Natural killer cell treated with Interleukin-12 subunit alpha and Interleukin-12 subunit beta and Interleukin-15 and Interleukin-18, amount 100 ng/mL, for 72 hours (primary cell): ENCODE data around the gene SNX21. TPM values are rescaled to one million over a fixed set of nuclear protein-coding genes. Genes with fewer than 3 reads are reported as not detected.

ENCODE experiments used
- ATAC-seq, 2 donors: fragments of 150-1000 bp; cut with Tn5 transposase in 1 of 2; sonication (Bioruptor Pico), chemical (Tn5 transposase) in 1 of 2; 2 replicates each; pipeline ENCODE4 v1.10.0; 2021
- DNase-seq: peaks from one replicate; pipeline ENCODE4 v3.0.0; 2022; ENCODE audit warnings: low spot score
- H3K27ac Mint-ChIP-seq, 2 donors: 1 replicate in 1 of 2; 2 replicates in 1 of 2; pipeline ENCODE4 v1.8.0; 2022; ENCODE audit warnings: mixed read lengths in 2 of 2, mild to moderate bottlenecking in 1 of 2, moderate library complexity in 1 of 2
- H3K27me3 Mint-ChIP-seq, 2 donors: 1 replicate in 1 of 2; 2 replicates in 1 of 2; pipeline ENCODE4 v1.8.0; 2022; ENCODE audit warnings: mixed read lengths in 2 of 2
- H3K36me3 Mint-ChIP-seq: one replicate; pipeline ENCODE4 v1.8.0; 2022; ENCODE audit warnings: mixed read lengths
- H3K4me1 Mint-ChIP-seq, 2 donors: 1 replicate in 1 of 2; 2 replicates in 1 of 2; pipeline ENCODE4 v1.8.0; 2022; ENCODE audit warnings: low read depth in 2 of 2, mixed read lengths in 2 of 2, mild to moderate bottlenecking in 1 of 2
- H3K4me3 Mint-ChIP-seq: one replicate; pipeline ENCODE4 v1.8.0; 2022; ENCODE audit warnings: mixed read lengths
- H3K9me3 Mint-ChIP-seq: 2 replicates; pipeline ENCODE4 v1.8.0; 2022; ENCODE audit warnings: mixed read lengths
- total RNA-seq, 2 donors: library from RNA; stranded (reverse); gene quantifications; one replicate each; pipeline ENCODE4 v1.2.3, GENCODE V29; 2022

SNX21 gene
- total RNA-seq, 2 donors from 2014 or later, result 1.5 to 2.2 TPM

GRCh38 chr20:45848969-45849582, 15.5 kb downstream of the SNX21 start:
- H3K4me3 Mint-ChIP-seq, result no peak overlapping the region
- no peak for ATAC-seq

GRCh38 chr20:45850238-45850637, 16.6 kb downstream of the SNX21 start:
- Mint-ChIP-seq H3K9me3 (no peaks in the 10 kb centered on the region), H3K4me3 (no peak overlapping the region), H3K4me1 (peaks cover 5 to 13% of the 10 kb centered on the region in 2 donors), H3K27ac (no peak overlapping the region), H3K36me3 (no peaks in the 10 kb centered on the region), H3K27me3 (no peaks in the 10 kb centered on the region)
- DNase-seq, result no peak
- ATAC-seq, result no peak

More at GRCh38 chr20:45848969-45849582, 15.5 kb downstream of the SNX21 start:
- H3K27me3 Mint-ChIP-seq, result no peaks in the 10 kb centered on the region
- DNase-seq, result no peak
- no peak overlapping the region for H3K27ac Mint-ChIP-seq
- H3K9me3 Mint-ChIP-seq, result no peaks in the 10 kb centered on the region
- peaks cover 5% of the 10 kb centered on the region for H3K36me3 Mint-ChIP-seq
- peaks cover 5 to 6% of the 10 kb centered on the region in 2 donors for H3K4me1 Mint-ChIP-seq

GRCh38 chr20:45850926-45851325, 17.3 kb downstream of the SNX21 start:
- Mint-ChIP-seq H3K4me1 (peaks cover 5 to 13% of the 10 kb centered on the region in 2 donors), H3K36me3 (no peaks in the 10 kb centered on the region), H3K27me3 (no peaks in the 10 kb centered on the region), H3K4me3 (no peak overlapping the region), H3K27ac (no peak overlapping the region), H3K9me3 (no peaks in the 10 kb centered on the region)
- no peak for ATAC-seq
- DNase-seq, result no peak

GRCh38 chr20:45851501-45851900, 17.9 kb downstream of the SNX21 start:
- H3K4me1 Mint-ChIP-seq, result peaks cover 10 to 13% of the 10 kb centered on the region in 2 donors
- no peak overlapping the region for H3K27ac Mint-ChIP-seq
- H3K36me3 Mint-ChIP-seq, result no peaks in the 10 kb centered on the region
- ATAC-seq (no peak), DNase-seq (no peak)
- no peaks in the 10 kb centered on the region for H3K27me3 Mint-ChIP-seq
- H3K4me3 Mint-ChIP-seq, result no peak overlapping the region
- H3K9me3 Mint-ChIP-seq, result no peaks in the 10 kb centered on the region

- Mint-ChIP-seq H3K4me3 (no peak overlapping the region), H3K27ac (no peak overlapping the region), H3K4me1 (peaks cover 12 to 13% of the 10 kb centered on the region in 2 donors), H3K36me3 (no peaks in the 10 kb centered on the region), H3K9me3 (no peaks in the 10 kb centered on the region), H3K27me3 (no peaks in the 10 kb centered on the region)
- no peak for DNase-seq
- ATAC-seq, result no peak
Observed at GRCh38 chr20:45852326-45852725, 18.7 kb downstream of the SNX21 start.

- H3K4me3 Mint-ChIP-seq, result no peak overlapping the region
- H3K4me1 Mint-ChIP-seq, result peaks cover 19 to 23% of the 10 kb centered on the region in 2 donors
- H3K27me3 Mint-ChIP-seq, result no peaks in the 10 kb centered on the region
- DNase-seq (no peak), ATAC-seq (no peak)
- no peaks in the 10 kb centered on the region for H3K9me3 Mint-ChIP-seq
- H3K36me3 Mint-ChIP-seq, result no peaks in the 10 kb centered on the region
- H3K27ac Mint-ChIP-seq, result no peak overlapping the region
Observed at GRCh38 chr20:45853484-45853883, 19.9 kb downstream of the SNX21 start.

- peak; percentile 99 for DNase-seq
- Mint-ChIP-seq H3K27me3 (no peaks in the 10 kb centered on the region), H3K9me3 (no peaks in the 10 kb centered on the region), H3K27ac (peak within 1 kb of the TSS; percentile 96 to 97), H3K4me3 (peak within 1 kb of the TSS; percentile 95), H3K4me1 (peaks cover 26 to 38% of the 10 kb centered on the region in 2 donors), H3K36me3 (no peaks in the 10 kb centered on the region)
- ATAC-seq, result peak; percentile 97 to 98
Observed at GRCh38 chr20:45857114-45857881, 23.7 kb downstream of the SNX21 start, which contains the start of the genes ACOT8 and ZSWIM3. TSS of gene ACOT8 (minus strand) at chr20:45857392. CDS start at chr20:45857315, 77 bp downstream. TSS of gene ZSWIM3 (plus strand) at chr20:45857614. CDS start at chr20:45857826, 212 bp downstream.

GRCh38 chr20:45857882-45858216, 24.2 kb downstream of the SNX21 start:
- Mint-ChIP-seq H3K4me3 (peak overlapping the region; percentile 95), H3K27me3 (no peaks in the 10 kb centered on the region), H3K36me3 (no peaks in the 10 kb centered on the region), H3K27ac (peak overlapping the region; percentile 96 to 97), H3K4me1 (peaks cover 26 to 38% of the 10 kb centered on the region in 2 donors), H3K9me3 (no peaks in the 10 kb centered on the region)
- peak; percentile 58 to 64 for ATAC-seq
- DNase-seq, result peak; percentile 63

- Mint-ChIP-seq H3K27me3 (no peaks in the 10 kb centered on the region), H3K4me3 (no peak overlapping the region), H3K9me3 (no peaks in the 10 kb centered on the region), H3K27ac (no peak overlapping the region), H3K36me3 (no peaks in the 10 kb centered on the region), H3K4me1 (peaks cover 23 to 28% of the 10 kb centered on the region in 2 donors)
- DNase-seq, result no peak
- no peak for ATAC-seq
Observed at GRCh38 chr20:45859916-45860315, 26.3 kb downstream of the SNX21 start.

GRCh38 chr20:45860560-45861220, 27.1 kb downstream of the SNX21 start:
- H3K27ac Mint-ChIP-seq, result no peak overlapping the region
- no peaks in the 10 kb centered on the region for H3K27me3 Mint-ChIP-seq
- ATAC-seq (no peak), DNase-seq (no peak)
- H3K4me1 Mint-ChIP-seq, result peaks cover 23 to 25% of the 10 kb centered on the region in 2 donors
- no peak overlapping the region for H3K4me3 Mint-ChIP-seq
- no peaks in the 10 kb centered on the region for H3K9me3 Mint-ChIP-seq
- H3K36me3 Mint-ChIP-seq, result no peaks in the 10 kb centered on the region

GRCh38 chr20:45861221-45862075, 27.8 kb downstream of the SNX21 start:
- no peak overlapping the region for H3K4me3 Mint-ChIP-seq
- no peak overlapping the region for H3K27ac Mint-ChIP-seq
- ATAC-seq (no peak), DNase-seq (no peak)
- no peaks in the 10 kb centered on the region for H3K9me3 Mint-ChIP-seq
- no peaks in the 10 kb centered on the region for H3K27me3 Mint-ChIP-seq
- H3K4me1 Mint-ChIP-seq, result peaks cover 19 to 25% of the 10 kb centered on the region in 2 donors
- no peaks in the 10 kb centered on the region for H3K36me3 Mint-ChIP-seq

- Mint-ChIP-seq H3K4me1 (peaks cover 6 to 12% of the 10 kb centered on the region in 2 donors), H3K27me3 (no peaks in the 10 kb centered on the region)
Observed at GRCh38 chr20:45863543-45864470, 30.2 kb downstream of the SNX21 start.

More at GRCh38 chr20:45863543-45864470, 30.2 kb downstream of the SNX21 start:
- H3K9me3 Mint-ChIP-seq, result no peaks in the 10 kb centered on the region
- DNase-seq, result no peak
- no peaks in the 10 kb centered on the region for H3K36me3 Mint-ChIP-seq
- no peak overlapping the region for H3K27ac Mint-ChIP-seq
- no peak overlapping the region for H3K4me3 Mint-ChIP-seq
- no peak for ATAC-seq
